ENCODE results near the gene ACO1.

Gene ACO1

DNA sequence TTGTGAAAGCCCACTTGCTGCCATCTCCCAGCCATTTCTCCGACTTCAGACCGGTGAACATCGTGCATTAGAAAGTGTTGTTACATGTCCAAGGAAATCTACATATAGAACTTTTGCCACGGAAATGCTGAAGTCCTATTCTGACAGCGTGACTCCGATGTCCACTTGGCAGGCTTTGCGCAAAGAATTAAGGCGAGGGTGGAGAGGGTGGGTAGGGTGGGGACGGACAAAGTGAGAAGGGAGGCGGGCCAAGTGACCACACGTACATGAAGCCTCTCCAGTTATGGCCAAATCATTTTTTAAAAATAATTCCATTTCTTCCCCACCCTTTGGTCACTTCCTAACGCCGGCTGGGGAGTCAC, 460 bp upstream of the ACO1 start:
- DNase-seq: no peak

DNA sequence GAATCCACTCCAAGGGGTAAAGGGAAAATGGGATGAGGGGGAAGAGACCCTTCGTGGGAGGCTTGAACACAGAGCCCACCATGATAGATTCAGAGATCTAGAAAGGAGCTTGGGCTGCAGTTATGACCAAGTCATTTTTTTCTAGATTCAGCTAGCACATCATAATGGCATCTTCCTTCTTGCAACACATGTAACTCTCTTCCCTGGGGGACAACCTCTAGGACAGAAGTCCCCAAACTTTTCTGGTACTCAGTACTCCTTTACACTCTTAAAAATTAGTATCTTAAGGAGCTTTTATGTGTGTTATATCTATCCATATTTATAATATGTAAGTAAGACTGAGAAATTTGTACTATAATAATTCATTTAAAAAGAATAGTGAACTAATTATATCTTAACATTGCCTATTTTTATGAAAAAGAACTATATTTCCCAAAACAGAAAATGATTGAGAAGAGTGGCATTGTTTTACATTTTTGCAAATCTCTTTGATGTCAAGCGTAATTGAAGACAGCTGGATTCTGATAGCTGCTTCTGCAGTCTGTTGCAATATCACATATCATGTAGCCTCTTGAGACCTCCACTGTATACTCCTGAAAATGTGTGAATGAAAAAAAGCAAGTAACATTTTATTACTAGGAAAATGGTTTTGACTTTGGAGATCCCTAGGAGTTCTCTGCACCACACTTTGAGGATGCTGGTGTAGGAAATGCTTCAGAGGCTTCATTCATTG, 875 bp downstream of the ACO1 start:
- DNase-seq: no peak

DNA sequence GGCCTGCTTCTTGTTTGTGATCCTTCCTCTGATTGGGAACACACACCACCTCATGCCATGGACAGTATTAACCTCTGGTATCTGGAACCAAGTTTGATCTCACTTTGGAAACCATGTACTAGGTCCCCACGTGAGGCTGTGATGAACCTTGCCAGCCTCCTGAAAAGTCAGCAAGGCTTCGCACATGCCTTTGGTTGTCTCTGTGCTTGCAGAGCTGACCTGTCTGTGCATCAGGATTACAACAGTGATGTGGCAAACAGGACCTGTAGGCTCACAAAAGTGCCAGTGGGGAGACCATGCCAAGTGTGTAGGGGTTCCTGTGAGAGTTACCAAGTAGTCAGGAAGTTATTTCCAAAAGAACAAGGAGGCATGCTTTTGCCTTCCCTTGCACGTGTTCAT, 1.4 kb downstream of the ACO1 start:
- DNase-seq: no peak

DNA sequence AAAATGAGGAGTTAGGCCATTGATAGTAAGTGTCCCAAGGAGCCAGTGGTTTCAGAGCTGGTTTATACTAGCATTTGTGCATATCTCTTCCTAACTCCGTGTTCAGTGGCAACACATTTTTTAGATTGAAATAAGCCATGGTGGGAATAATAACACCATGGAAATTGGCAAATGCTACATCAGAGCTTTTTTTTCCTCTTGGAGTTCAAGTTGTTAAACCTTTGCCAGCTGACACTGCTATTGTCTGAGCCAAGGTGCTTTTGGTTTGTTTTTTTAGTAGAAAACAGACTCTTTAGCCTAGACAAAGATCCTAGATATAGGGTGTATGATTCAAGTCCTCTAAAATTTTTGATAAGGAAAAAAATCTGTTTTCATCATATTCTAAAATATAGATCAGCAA, 2.8 kb downstream of the ACO1 start:
- DNase-seq: no peak

DNA sequence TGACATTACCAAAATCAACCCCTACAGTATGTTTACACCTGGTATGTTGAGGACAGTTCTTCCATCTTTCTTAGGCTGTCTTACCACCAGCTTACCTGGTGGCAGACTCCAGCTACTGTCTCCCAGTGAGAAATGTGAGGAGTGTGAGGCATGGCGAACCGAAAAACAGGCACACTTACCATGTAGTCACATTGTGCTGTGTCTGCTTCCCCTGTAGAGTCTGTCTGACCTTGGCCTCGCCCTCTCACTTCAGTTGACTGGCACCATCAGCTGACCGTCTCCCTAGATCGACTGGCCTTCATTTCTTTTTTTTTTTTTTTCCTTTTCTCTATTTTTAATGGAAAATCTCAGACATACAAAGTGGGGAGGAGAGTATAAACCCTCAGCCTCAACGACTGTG, 4.9 kb downstream of the ACO1 start:
- DNase-seq: no peak

DNA sequence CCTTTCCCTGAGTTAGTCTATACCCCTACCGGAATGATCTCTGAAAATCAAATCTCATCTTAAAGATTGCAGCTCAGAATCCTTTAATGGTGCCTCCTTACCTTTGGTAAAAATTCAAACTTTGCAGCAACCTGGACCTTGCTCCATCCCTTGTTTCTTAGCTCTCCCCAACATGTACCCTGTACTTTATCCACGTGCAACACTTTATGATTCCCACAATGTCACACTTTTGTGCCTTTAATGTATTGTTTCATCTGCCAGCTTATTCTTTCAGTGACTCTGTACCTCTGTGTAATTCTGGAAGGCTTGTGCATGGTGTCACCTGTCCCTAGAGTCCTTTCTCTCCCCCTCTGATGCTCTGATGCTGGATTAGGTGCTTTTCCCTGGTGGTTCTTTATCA, 9.5 kb downstream of the ACO1 start:
- DNase-seq: no peak

DNA sequence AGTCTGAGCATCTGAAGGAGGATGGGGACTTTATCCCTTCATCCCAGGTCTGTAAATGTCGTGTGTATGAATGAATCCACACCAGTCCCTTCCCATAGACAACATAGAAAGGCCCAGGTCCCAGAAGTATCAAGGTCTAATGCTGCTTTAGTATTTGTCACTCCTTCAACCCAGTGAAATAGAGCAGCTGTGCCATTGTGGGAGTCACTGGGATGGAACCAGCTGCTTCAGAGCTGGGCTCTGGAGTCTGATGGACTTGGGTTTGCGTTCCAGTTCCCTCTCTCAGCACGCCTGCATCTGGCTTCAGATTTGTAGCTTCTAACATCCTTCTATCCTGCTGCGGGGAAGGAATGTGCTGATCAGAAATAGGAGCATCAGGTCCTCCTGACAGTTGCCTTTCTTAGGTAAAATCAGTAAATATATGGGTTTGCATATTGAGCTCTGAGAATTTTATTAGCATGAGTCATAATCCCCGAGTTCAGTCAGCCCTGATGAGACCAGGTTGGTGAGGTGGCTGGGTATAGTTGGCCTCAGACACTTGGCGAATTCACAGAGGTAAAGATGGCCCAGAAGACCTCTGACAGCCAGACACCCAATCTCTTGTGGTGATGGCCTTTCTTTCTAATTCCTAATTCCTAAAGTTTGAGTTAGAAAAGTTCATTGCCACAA, 10.1 kb downstream of the ACO1 start:
- no peak for DNase-seq

DNA sequence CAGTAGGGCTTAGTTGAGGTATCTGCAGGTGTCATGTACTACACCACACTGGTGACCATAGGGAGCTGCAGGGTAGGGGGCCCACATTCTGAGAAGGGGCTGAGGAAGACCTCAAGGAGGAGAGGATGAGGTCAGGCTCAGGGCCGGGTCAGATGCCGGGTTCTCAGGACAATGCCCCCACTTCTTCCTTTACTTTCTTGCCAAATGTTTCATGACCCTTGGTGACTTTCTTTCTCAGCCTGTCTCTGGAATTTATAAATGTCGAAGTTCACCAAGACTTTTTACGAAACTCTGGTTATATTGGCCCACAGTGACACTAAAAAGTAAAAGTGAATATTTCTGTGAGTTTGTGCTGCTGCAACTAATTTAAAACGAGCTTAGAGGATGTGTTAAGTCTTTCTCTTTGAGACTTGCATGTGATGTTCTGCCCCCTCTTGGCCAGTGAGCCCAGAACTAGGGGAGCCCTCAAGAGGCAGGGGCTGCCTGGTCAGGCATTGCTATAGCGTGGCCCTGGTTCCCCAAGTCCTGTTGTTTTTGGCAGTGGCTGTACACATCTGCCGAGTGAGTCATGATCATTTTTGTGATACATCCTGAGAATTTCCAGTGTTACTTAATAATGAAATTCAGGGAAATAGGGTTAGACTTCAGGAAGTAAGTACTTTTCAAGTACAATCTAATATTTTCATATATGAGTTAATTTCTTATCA, 11.2 kb downstream of the ACO1 start:
- DNase-seq: peak; percentile 57

DNA sequence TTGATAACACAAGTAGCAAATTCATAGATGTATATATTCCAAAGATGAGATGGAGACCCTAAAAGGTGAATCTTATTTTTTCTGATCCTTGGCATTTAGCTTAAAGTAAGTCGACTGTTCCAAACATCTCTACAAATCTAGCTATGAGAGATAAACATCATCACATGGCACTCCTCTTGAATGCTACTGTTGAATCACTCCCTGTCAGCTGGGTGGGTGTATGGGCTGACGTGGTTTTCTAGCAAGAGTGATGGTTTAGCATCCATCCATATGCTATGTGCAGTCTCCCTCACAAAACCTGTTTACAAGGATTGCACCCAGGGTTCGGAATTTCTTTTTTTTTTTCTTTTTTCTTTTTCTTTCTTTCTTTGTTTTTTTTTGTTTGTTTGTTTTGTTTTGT, 13.8 kb downstream of the ACO1 start:
- DNase-seq: no peak

DNA sequence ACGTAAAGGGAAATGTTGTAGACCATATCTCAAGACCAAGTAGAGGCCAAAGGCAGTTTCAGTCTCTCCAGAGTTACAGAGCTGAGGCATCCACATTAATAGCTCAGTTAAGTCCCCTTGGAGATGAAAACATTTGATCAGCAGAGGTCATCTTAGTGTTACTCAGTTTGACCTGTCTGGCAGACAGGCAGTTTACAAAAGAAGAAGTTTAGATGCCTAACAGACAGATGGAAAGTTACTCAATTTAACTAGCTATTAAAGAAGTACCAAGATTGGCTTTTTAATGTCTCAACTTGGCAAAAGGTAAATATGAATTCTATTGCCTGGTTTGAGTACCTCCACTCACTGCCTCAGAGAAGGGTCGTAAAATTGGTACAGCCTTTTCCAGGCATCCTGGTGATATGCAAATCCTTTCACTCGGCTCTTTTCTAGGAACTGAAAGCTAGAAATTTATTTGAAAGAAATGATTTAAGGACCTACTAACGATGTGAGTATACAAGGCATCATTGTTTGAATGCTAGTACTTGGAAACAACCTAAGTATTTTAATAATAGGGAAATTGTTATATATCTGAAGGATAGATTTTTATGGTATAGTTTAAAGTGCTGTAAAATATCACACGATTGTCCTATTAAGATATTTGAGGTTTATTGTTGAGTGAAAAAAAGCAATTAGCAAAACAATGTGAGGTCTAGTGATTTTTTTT, 14.8 kb downstream of the ACO1 start:
- no peak for DNase-seq

DNA sequence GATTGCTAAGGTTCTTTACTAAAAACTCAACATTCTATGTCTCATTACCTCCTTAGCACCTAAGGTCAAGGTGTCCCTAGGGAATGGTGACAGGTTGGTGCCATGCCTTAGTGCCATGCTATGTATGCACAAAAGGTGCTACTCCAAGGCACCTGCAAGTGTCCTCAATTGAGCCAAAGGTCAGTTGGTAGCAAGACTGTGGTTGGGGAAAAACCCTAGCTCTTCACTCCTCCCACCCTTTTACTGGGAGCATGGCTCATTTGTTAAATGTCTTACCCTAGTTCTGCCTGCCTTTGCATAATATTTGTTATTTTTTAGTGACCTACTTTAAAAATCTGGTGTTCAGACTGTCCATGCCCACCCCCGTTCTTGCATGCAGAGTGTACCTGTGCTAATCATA, 17.0 kb downstream of the ACO1 start:
- no peak for DNase-seq

DNA sequence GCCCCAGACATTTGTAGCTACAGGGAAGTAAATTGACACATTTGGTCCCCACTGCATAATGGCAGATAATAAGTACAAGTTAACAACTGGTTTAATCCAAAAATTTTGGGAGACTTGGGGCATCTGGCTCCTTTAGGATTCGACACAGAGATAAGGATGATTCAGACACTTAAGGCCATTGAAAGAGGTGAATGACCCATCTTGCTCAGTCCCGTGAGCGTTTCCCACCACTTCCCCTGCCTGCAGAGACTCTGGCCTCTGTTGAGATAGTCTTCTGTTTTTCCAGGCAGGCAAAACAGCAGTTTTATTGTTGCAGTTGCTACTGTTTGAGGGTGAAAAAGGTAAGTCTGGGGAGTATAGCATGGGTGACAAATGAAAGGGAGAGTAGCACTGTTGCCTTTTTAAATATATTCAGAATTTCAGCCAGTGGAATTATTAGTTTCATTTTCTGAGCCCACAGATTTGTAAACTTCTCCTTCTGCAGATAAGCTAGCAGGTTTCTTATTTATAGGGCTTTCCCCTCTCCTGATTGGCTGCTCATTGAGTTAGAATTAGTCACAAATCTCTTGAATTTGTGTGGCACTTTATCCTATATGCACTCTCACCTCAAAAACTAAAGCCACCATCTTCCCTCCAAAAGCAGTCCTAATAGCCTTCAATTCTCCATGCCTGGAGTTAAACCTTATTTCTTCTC, 19.3 kb downstream of the ACO1 start:
- no peak for DNase-seq

DNA sequence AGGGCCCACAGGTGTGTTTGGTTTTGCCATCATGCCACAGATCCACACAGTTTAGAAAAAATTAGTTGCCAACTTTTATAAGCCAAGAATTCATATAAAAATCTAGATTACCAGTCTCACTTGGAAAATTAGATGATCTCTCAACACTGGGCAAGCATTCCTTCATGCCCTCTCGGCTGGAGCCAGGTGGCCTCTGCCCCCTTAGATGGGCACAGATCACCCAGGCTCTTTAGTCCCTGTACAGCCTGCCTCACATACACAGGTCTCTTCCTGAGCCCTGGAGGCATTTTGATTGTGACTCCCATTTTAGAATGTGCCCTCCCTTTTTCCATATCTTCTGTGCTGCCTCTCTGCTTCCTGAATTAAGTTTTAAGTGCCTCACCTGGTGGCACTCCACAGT, 20.0 kb downstream of the ACO1 start:
- no peak for DNase-seq

DNA sequence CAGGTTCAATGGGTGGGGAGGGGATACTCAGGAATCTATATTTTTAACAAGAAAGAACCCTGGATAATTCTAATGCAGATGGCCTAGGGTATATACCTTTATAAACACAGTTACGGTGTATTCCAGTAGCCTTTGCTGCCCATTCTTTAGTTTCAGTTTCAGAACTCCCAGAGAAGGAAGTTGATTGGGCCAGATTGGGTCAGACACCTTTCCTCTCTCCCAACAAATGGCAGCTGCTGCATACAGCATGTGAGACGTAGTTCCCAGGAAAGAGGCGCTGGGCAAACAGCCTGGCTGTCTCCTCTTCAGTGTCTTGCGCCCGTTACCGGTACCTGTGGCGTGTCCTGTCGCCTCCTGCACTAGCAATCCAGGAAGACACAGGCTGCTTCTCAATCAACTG, 20.4 kb downstream of the ACO1 start:
- DNase-seq: no peak

DNA sequence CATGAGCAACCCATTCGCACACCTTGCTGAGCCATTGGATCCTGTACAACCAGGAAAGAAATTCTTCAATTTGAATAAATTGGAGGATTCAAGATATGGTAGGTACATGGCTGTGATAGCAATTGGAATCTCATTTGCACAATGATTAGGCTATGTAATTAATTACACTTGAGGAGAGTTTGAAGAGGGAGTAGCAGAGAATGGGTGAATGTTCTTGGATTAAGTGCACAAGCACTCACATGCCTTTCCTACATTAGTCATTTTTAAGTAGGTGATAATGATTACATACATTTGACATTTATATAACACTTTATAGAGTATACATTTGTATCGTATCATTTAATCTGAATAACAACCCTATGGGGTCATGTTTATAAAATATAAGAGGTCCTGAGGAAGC, 21.1 kb downstream of the ACO1 start:
- no peak for DNase-seq

DNA sequence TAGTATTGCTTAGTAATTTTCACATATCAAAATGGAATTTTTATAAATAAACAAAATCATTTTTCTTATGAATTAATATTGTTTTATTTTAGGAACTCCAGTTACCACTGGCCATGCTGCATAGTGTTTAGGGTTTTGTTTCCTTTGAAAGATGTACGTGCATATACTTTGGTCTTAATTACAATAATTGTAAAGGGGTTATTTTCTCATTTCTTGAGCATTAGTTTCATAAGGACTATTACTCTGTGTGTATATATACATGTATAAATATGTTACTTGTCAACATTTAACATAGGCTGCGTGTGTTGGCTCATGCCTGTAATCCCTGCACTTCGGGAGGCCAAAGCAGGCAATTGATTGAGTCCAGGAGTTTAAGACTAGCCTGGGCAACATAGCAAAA, 21.6 kb downstream of the ACO1 start:
- DNase-seq: no peak

DNA sequence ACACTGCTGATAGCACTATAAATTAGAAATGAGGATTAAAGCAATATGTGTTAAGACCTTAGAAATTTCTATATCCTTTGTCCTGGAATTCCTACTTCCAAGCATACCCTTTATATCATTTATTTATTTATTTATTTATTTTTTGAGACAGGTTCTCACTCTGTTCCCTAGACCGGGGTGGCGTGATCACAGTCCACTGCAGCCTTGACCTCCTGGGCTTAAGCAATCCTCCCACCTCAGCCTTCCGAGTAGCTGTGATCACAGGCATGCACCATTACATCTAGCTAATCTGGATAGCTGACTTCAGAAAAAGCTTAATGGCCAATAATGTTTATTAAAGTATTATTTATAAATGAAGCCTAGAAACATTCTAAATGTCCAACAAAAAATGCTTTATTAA, 27.3 kb downstream of the ACO1 start:
- no peak for DNase-seq

DNA sequence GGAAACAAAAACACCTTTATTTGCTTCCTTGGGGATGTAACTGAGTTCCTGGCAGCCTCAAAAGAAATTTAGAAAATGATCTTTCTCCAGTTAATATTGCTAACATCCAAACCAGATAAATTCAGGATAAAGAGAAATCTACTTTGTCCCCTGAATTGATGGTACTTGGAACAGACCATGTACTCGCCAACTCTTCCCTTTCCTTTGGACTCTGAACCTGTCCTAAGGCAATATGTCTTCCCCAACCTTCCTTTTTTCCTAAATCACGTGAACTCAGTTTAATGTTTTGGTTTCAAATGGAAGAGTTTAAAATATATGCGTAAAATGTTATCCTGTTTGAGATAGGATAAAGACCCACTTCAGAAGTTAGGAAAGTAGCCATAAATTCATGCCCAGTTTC, 28.0 kb downstream of the ACO1 start:
- DNase-seq: no peak

DNA sequence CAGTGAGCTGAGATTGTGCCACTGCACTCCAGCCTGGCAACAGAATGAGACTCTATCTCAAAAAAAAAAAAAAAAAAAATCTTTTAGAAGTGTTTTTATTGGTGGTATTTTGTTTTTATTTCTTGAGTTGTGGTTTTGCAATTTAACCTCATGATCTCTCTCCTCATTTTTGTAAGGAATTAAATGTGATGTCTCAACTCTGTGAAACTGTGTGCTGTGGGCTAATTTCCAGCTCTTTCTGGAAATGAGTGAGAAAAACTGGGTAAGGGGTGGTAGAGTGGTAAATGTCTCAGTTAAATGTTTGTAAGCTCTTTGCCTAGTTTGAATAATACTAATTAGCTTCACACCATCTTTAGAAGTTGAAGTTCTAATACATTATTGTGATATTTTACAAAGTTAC, 29.0 kb downstream of the ACO1 start:
- no peak for DNase-seq

DNA sequence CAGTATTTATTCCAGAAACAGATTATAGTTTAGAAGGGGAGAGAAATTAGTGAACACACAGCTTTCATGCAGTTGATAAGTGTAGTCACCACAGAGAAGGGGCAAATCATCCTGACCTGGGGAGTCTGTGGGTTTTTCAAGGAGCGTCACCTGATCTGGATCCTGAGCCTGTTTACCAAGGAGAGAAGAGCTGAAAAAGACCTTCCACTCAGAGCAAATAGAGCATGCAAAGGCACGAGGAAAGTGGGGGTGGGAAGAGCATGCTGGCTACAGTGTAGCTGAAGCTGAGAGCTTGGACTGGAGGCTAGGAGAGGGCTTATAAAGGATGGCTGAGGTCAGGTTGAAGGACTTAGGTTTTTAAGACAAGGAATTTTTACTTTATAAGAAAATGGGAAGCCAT, 30.4 kb downstream of the ACO1 start:
- no peak for DNase-seq

DNA sequence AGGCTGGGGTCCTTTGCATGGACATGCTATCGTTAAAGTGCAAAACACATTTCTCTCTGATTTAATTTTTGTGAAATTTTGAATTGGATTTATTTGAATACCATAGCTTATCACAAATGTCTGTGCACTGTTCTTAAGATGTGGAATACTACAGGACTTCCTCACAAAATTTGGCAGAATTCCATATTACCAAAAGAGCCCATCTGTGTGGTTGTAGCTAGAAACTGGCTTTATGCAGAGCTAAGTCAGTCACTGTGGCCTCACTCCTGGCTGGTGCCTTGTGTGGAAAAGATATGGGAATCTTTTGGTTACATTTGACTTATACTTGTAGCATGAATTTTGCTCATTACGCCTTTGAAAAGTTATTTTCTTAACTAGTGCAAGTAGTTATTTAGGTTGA, 35.5 kb downstream of the ACO1 start:
- no peak for DNase-seq

DNA sequence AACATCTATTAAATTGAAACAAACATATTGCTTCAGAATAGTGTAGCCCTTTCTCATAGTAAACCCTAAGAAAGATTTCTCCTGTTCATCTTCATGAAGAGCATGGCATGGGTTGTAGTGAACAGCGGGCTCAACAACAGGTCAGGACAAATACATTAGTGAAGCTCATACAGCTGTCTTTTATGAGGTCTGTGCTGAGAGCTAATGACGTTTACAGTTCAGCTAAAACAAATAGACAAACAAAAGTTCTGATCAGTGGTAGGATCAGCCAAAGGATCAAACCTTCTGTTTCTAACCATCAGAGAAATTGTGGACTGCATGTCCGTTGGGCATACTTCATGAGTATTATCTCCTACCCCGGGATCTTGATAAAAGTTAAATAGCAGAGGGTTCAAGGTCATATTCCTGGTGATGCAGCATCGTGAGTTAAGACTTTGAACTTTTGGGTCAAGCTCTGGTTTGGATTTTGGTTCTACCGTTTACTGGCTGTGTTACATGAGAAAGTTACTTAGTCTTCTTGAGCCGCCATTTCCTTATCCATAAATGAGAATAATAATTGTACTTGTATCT, 37.9 kb downstream of the ACO1 start:
- DNase-seq: no peak

DNA sequence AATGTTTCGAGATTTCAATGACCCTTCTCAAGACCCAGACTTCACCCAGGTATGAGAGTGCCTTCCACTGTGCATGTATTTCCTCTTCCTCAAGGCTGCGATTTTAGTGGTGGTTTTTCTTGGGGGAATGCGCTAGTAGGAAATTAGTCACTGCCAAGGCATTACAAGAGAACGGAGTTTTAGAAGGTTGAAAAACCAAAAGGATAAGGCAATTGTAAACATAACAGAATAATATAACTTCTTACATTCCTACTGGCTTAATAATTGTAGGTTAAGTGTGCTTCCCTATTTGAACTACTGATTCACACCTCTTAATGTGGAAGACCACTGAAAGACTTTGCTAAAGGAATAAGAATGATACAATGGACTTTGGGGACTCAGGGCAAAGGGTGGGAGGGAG, 38.9 kb downstream of the ACO1 start:
- DNase-seq: no peak
